Upper lobe of left lung (tissue), 4 donors: ENCODE measurements around the gene TLR9.

Experiments used
- CTCF ChIP-seq, 6 experiments: fragments of 450-650 bp in 4 of 6; fragments of 200-600 bp in 2 of 6; sonication (generic) in 2 of 6; IDR thresholded peaks; one replicate each; pipeline ENCODE4 v1.5.1; 2016 to 2019; ENCODE audit warnings: antibody characterized with exemption in 6 of 6
- EP300 ChIP-seq, 4 donors: sonication (generic); formaldehyde crosslinking; IDR thresholded peaks; one replicate each; pipeline ENCODE4 v1.5.1; 2017; ENCODE audit warnings: antibody characterized with exemption in 4 of 4, control low read depth in 2 of 4
- POLR2A ChIP-seq, 4 donors: fragments of 450-650 bp; IDR thresholded peaks; one replicate each; pipeline ENCODE4 v1.5.1; 2016 to 2017; ENCODE audit warnings: antibody characterized with exemption in 4 of 4, mild to moderate bottlenecking in 2 of 4
- POLR2AphosphoS5 ChIP-seq, 2 donors: sonication (generic); formaldehyde crosslinking; IDR thresholded peaks; one replicate each; pipeline ENCODE4 v1.5.1; 2017; ENCODE audit warnings: antibody characterized with exemption in 2 of 2

- TF ChIP-seq CTCF (IDR thresholded peaks at IDR 0.05) (no peak), POLR2A (IDR thresholded peaks at IDR 0.05) (no peak), POLR2AphosphoS5 (IDR thresholded peaks at IDR 0.05) (no peak), EP300 (IDR thresholded peaks at IDR 0.05) (no peak)
Measured at GRCh38 chr3:52227766-52228165, 2.3 kb upstream of the TLR9 start.
